ENCODE data around the gene DCLK1.

GRCh38 chr13:35987572-35988513 is 143.3 kb downstream of the DCLK1 start:
- TF ChIP-seq CTCF (IDR thresholded peaks at IDR 0.05) (no peak), POLR2A (IDR thresholded peaks at IDR 0.05) (no peak), EP300 (IDR thresholded peaks at IDR 0.05; ENCODE audit: low read depth) (no peak), POLR2AphosphoS5 (IDR thresholded peaks at IDR 0.05) (no peak)
